H9 (cell line): Measurements from ENCODE around the gene PTCRA. TPM values are rescaled to one million over a fixed set of nuclear protein-coding genes. Genes with fewer than 3 reads are reported as not detected.

Experiments
- DNase-seq: peaks from one replicate; pipeline ENCODE4 v3.0.0-alpha.2; 2017
- H2AFZ ChIP-seq: one replicate; pipeline ENCODE4 v1.6.1; 2013; ENCODE audit warnings: mild to moderate bottlenecking, low read length, control low read depth, moderate library complexity
- H2AK5ac ChIP-seq: 2 replicates; pipeline ENCODE4 v1.6.1; 2013; ENCODE audit warnings: low read length, control low read depth, mixed read lengths; ENCODE audit not compliant: insufficient read length
- H2BK120ac ChIP-seq: one replicate; pipeline ENCODE4 v1.6.1; 2013; ENCODE audit warnings: low read depth, mild to moderate bottlenecking, low read length, control low read depth, inconsistent platforms; ENCODE audit not compliant: poor library complexity, severe bottlenecking
- H2BK12ac ChIP-seq: 2 replicates; pipeline ENCODE4 v1.6.1; 2013; ENCODE audit warnings: low read length, control low read depth, mixed read lengths, low read depth; ENCODE audit not compliant: insufficient read length
- H2BK15ac ChIP-seq: 2 replicates; pipeline ENCODE4 v1.6.1; 2013; ENCODE audit warnings: low read depth, low read length, control low read depth
- H2BK20ac ChIP-seq: one replicate; pipeline ENCODE4 v1.6.1; 2013; ENCODE audit warnings: low read depth, mild to moderate bottlenecking, low read length, control low read depth, inconsistent platforms; ENCODE audit not compliant: poor library complexity, severe bottlenecking
- H2BK5ac ChIP-seq: 2 replicates; pipeline ENCODE4 v1.6.1; 2013; ENCODE audit warnings: low read length, control low read depth, mixed read lengths; ENCODE audit not compliant: insufficient read length
- H3K14ac ChIP-seq: 2 replicates; pipeline ENCODE4 v1.6.1; 2013; ENCODE audit warnings: low read length, control low read depth; ENCODE audit not compliant: insufficient read depth
- H3K18ac ChIP-seq: 2 replicates; pipeline ENCODE4 v1.6.1; 2013; ENCODE audit warnings: low read depth, mild to moderate bottlenecking, mixed read lengths, low read length, control low read depth; ENCODE audit not compliant: insufficient read length
- H3K23ac ChIP-seq: 2 replicates; pipeline ENCODE4 v1.6.1; 2013; ENCODE audit warnings: low read length, control low read depth, mixed read lengths, low read depth; ENCODE audit not compliant: insufficient read length
- H3K23me2 ChIP-seq: 2 replicates; pipeline ENCODE4 v1.6.1; 2013; ENCODE audit warnings: low read depth, mild to moderate bottlenecking, mixed read lengths, low read length, control low read depth; ENCODE audit not compliant: insufficient read length, poor library complexity, severe bottlenecking
- H3K27ac ChIP-seq: 2 replicates; pipeline ENCODE4 v1.5.1; 2013; ENCODE audit warnings: low read length, control low read depth, mixed read lengths, low read depth; ENCODE audit not compliant: insufficient read length
- H3K27me3 ChIP-seq: 2 replicates; pipeline ENCODE4 v1.6.1; 2013; ENCODE audit warnings: low read length, control low read depth, inconsistent platforms; ENCODE audit not compliant: insufficient read depth
- H3K4ac ChIP-seq: 2 replicates; pipeline ENCODE4 v1.6.1; 2013; ENCODE audit warnings: low read depth, mild to moderate bottlenecking, control low read depth, inconsistent platforms, low read length, moderate library complexity
- H3K4me1 ChIP-seq: 2 replicates; pipeline ENCODE4 v1.6.1; 2013; ENCODE audit warnings: low read length, control low read depth, inconsistent platforms; ENCODE audit not compliant: insufficient read depth
- H3K4me2 ChIP-seq: 2 replicates; pipeline ENCODE4 v1.6.1; 2013; ENCODE audit warnings: low read length, control low read depth, mixed read lengths; ENCODE audit not compliant: insufficient read length, insufficient read depth
- H3K56ac ChIP-seq: 2 replicates; pipeline ENCODE4 v1.6.1; 2013; ENCODE audit warnings: low read depth, mild to moderate bottlenecking, mixed read lengths, low read length, control low read depth; ENCODE audit not compliant: insufficient read length
- H3K79me1 ChIP-seq: 2 replicates; pipeline ENCODE4 v1.6.1; 2013; ENCODE audit warnings: low read depth, mild to moderate bottlenecking, moderate library complexity, low read length, control low read depth, inconsistent platforms; ENCODE audit not compliant: insufficient read depth, poor library complexity, severe bottlenecking
- H3K79me2 ChIP-seq: 2 replicates; pipeline ENCODE4 v1.6.1; 2013; ENCODE audit warnings: low read length, control low read depth, inconsistent platforms; ENCODE audit not compliant: insufficient read depth
- H3K9ac ChIP-seq: 2 replicates; pipeline ENCODE4 v1.6.1; 2013; ENCODE audit warnings: low read length, control low read depth, mixed read lengths; ENCODE audit not compliant: insufficient read length; ENCODE audit errors: extremely low read depth
- H3K9me3 ChIP-seq: one replicate; pipeline ENCODE4 v1.6.1; 2013; ENCODE audit warnings: low read depth, low read length, inconsistent platforms; ENCODE audit not compliant: control insufficient read depth
- H3T11ph ChIP-seq: one replicate; pipeline ENCODE4 v1.6.1; 2013; ENCODE audit warnings: mild to moderate bottlenecking, low read length, control low read depth, inconsistent platforms
- H4K20me1 ChIP-seq: one replicate; pipeline ENCODE4 v1.6.1; 2013; ENCODE audit not compliant: control insufficient read depth, insufficient read length, insufficient read depth
- H4K5ac ChIP-seq: 2 replicates; pipeline ENCODE4 v1.6.1; 2013; ENCODE audit warnings: low read depth, mild to moderate bottlenecking, mixed read lengths, low read length, control low read depth; ENCODE audit not compliant: insufficient read length
- H4K8ac ChIP-seq: replicated peaks from 2 replicates; pipeline ENCODE4 v1.6.1; 2013; ENCODE audit warnings: low read length, control low read depth, mixed read lengths, low read depth; ENCODE audit not compliant: insufficient read length
- H4K91ac ChIP-seq: 2 replicates; pipeline ENCODE4 v1.6.1; 2013; ENCODE audit warnings: low read depth, mild to moderate bottlenecking, moderate library complexity, mixed read lengths, low read length, control low read depth; ENCODE audit not compliant: insufficient read length
- H3K27ac Mint-ChIP-seq, 3 experiments: 2 replicates in 2 of 3; 3 replicates in 1 of 3; pipeline ENCODE4 v1.8.0; 2020 to 2021; ENCODE audit warnings: mixed read lengths in 3 of 3, mild to moderate bottlenecking in 1 of 3, moderate library complexity in 1 of 3
- H3K27me3 Mint-ChIP-seq: 2 replicates; pipeline ENCODE4 v1.8.0; 2021; ENCODE audit warnings: low read depth, mild to moderate bottlenecking, moderate library complexity, mixed read lengths
- H3K36me3 Mint-ChIP-seq, 3 experiments: 2 replicates in 2 of 3; 3 replicates in 1 of 3; pipeline ENCODE4 v1.8.0; 2020 to 2021; ENCODE audit warnings: low read depth in 3 of 3, mixed read lengths in 3 of 3; ENCODE audit not compliant: insufficient read depth in 1 of 3
- H3K4me1 Mint-ChIP-seq, 2 experiments: 2 replicates each; pipeline ENCODE4 v1.8.0; 2020; ENCODE audit warnings: mixed read lengths in 2 of 2
- H3K4me3 Mint-ChIP-seq, 2 experiments: 2 replicates in 1 of 2; 3 replicates in 1 of 2; pipeline ENCODE4 v1.8.0; 2020 to 2021; ENCODE audit warnings: mild to moderate bottlenecking in 2 of 2, mixed read lengths in 2 of 2, moderate library complexity in 1 of 2
- H3K9me3 Mint-ChIP-seq, 2 experiments: 2 replicates in 1 of 2; 3 replicates in 1 of 2; pipeline ENCODE4 v1.8.0; 2020; ENCODE audit warnings: mild to moderate bottlenecking in 2 of 2, mixed read lengths in 2 of 2, moderate library complexity in 1 of 2
- WGBS: extraction: QIAGEN DNeasy Blood & Tissue Kit; methylation state at CpG from one replicate; pipeline ENCODE4 v1.1.7; 2013; ENCODE audit warnings: missing lambda C conversion rate, low lambda C conversion rate, mixed read lengths; ENCODE audit not compliant: insufficient read length; ENCODE audit errors: extremely low coverage; 5-methylcytosine and 5-hydroxymethylcytosine counted together
- total RNA-seq: library from RNA; stranded (reverse); gene quantifications from 2 replicates; pipeline ENCODE4 v1.2.1, GENCODE V29; 2021
- TF ChIP-seq, protein P1 (sequence below): fragments of 200-600 bp; sonication (generic); conservative IDR thresholded peaks from 3 replicates; pipeline ENCODE4 v1.8.0; 2021; ENCODE audit warnings: antibody characterized with exemption, mild to moderate bottlenecking

Gene PTCRA
- total RNA-seq, 1 experiment from 2014 or later: not detected

DNA sequence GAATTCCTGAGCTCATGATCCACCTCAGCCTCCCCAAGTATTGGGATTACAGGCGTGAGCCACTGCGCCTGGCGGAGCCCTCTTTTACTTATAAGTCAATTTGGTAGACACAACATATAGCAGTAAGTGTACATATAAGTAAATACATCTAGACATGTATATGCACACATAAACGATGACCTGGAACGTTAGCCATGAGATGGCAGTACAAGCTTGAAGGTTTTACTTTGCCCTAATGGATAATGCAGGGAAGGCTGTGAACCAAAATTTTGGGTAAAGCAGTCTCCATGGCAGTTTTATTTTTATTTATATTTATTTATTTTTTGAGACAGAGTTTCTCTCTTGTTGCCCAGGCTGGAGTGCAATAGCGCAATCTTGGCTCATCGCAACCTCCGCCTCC is 42.3 kb downstream of the PTCRA start:
- no peak overlapping the region for H2BK12ac ChIP-seq
- H3K4me3 Mint-ChIP-seq: no peak overlapping the region
- H3K27me3 ChIP-seq: peaks cover 6% of the 10 kb centered on the region; the same call in 1 of the 2 replicates
- no peak overlapping the region for H2AFZ ChIP-seq
- H3K27me3 Mint-ChIP-seq: peaks cover 36% of the 10 kb centered on the region
- H3K4me1 ChIP-seq: no peaks in the 10 kb centered on the region
- no peak overlapping the region for H3K27ac Mint-ChIP-seq
- peaks cover 0 to 10% (median 0%) of the 10 kb centered on the region in 3 experiments; a peak in 1 of 7 replicates for H3K36me3 Mint-ChIP-seq
- no peak overlapping the region for H3K4ac ChIP-seq
- H3K9me3 Mint-ChIP-seq: 0 out of 5 replicates have a peak, but pooled peaks cover 0 to 2% of the 10 kb centered on the region in 2 experiments
- no peaks in the 10 kb centered on the region for H3K79me2 ChIP-seq
- no peak overlapping the region for H4K5ac ChIP-seq
- TF ChIP-seq, protein P1, sequence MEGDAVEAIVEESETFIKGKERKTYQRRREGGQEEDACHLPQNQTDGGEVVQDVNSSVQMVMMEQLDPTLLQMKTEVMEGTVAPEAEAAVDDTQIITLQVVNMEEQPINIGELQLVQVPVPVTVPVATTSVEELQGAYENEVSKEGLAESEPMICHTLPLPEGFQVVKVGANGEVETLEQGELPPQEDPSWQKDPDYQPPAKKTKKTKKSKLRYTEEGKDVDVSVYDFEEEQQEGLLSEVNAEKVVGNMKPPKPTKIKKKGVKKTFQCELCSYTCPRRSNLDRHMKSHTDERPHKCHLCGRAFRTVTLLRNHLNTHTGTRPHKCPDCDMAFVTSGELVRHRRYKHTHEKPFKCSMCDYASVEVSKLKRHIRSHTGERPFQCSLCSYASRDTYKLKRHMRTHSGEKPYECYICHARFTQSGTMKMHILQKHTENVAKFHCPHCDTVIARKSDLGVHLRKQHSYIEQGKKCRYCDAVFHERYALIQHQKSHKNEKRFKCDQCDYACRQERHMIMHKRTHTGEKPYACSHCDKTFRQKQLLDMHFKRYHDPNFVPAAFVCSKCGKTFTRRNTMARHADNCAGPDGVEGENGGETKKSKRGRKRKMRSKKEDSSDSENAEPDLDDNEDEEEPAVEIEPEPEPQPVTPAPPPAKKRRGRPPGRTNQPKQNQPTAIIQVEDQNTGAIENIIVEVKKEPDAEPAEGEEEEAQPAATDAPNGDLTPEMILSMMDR: no peak
- no peak overlapping the region for H4K91ac ChIP-seq
- no peak overlapping the region for H2BK120ac ChIP-seq
- no peak overlapping the region for H2BK20ac ChIP-seq
- H2BK5ac ChIP-seq: no peak overlapping the region
- no peaks in the 10 kb centered on the region for H3K79me1 ChIP-seq
- no CpG with 5 or more reads among the region's 8 CpGs for WGBS
- no peak overlapping the region for H3T11ph ChIP-seq
- H4K8ac ChIP-seq: no peak overlapping the region
- no peak for DNase-seq
- no peak overlapping the region for H3K14ac ChIP-seq
- peaks cover 14 to 20% of the 10 kb centered on the region in 2 experiments for H3K4me1 Mint-ChIP-seq
- H3K9ac ChIP-seq: no peak overlapping the region
- H4K20me1 ChIP-seq: no peaks in the 10 kb centered on the region
- H2AK5ac ChIP-seq: no peak overlapping the region
- no peak overlapping the region for H3K56ac ChIP-seq
- no peaks in the 10 kb centered on the region for H3K9me3 ChIP-seq
- no peak overlapping the region for H3K4me2 ChIP-seq
- H3K23ac ChIP-seq: no peak overlapping the region
- H3K18ac ChIP-seq: no peak overlapping the region
- H3K27ac ChIP-seq: no peak overlapping the region
- no peak overlapping the region for H2BK15ac ChIP-seq
- peaks cover 10% of the 10 kb centered on the region for H3K23me2 ChIP-seq
